Right forelimb (tissue), 1 donor: Measurements from ENCODE around the gene RHOD.

Source experiments
- DNase-seq: peaks from one replicate; pipeline ENCODE4 v3.0.0-alpha.2; 2018

Gene RHOD

GRCh38 chr11:67062526-67063373 lies 6.1 kb downstream of the RHOD start:
- no peak for DNase-seq

- no peak for DNase-seq
Observed at GRCh38 chr11:67066333-67066709, 9.7 kb downstream of the RHOD start.

- peak; percentile 83 for DNase-seq
Observed at GRCh38 chr11:67071420-67072284, 15.0 kb downstream of the RHOD start.

- no peak for DNase-seq
Observed at GRCh38 chr11:67072295-67072694, 15.6 kb downstream of the RHOD start.

GRCh38 chr11:67073908-67074307 lies 17.3 kb downstream of the RHOD start:
- no peak for DNase-seq

GRCh38 chr11:67076202-67076601 lies 19.6 kb downstream of the RHOD start:
- no peak for DNase-seq

- DNase-seq, result no peak
Observed at GRCh38 chr11:67079065-67079705, 22.5 kb downstream of the RHOD start.

- DNase-seq, result no peak
Observed at GRCh38 chr11:67082071-67082791, 25.6 kb downstream of the RHOD start.

GRCh38 chr11:67083786-67084366 lies 27.2 kb downstream of the RHOD start:
- no peak for DNase-seq

GRCh38 chr11:67085617-67086016 lies 29.0 kb downstream of the RHOD start:
- DNase-seq, result no peak

GRCh38 chr11:67090717-67091116 lies 34.1 kb downstream of the RHOD start:
- DNase-seq, result no peak

- no peak for DNase-seq
Observed at GRCh38 chr11:67095214-67095507, 38.5 kb downstream of the RHOD start.

- no peak for DNase-seq
Observed at GRCh38 chr11:67098799-67099429, 42.3 kb downstream of the RHOD start.

- DNase-seq, result no peak
Observed at GRCh38 chr11:67099831-67100324, 43.2 kb downstream of the RHOD start.

GRCh38 chr11:67102664-67103063 lies 46.0 kb downstream of the RHOD start:
- no peak for DNase-seq

GRCh38 chr11:67105964-67106363 lies 49.3 kb downstream of the RHOD start:
- DNase-seq, result no peak

GRCh38 chr11:67111261-67111660 lies 54.6 kb downstream of the RHOD start:
- no peak for DNase-seq

GRCh38 chr11:67113231-67113721 lies 56.6 kb downstream of the RHOD start:
- no peak for DNase-seq

- no peak for DNase-seq
Observed at GRCh38 chr11:67114275-67114896, 57.7 kb downstream of the RHOD start.

GRCh38 chr11:67116758-67117105 lies 60.1 kb downstream of the RHOD start:
- DNase-seq, result no peak

GRCh38 chr11:67117176-67117575 lies 60.5 kb downstream of the RHOD start:
- DNase-seq, result no peak
